GM12892 (cell line): ENCODE data around the gene IGFL2. TPM values are rescaled to one million over a fixed set of nuclear protein-coding genes. Genes with fewer than 3 reads are reported as not detected.
"Not testable (repeated sequence)": the region's sequence is repeated elsewhere in the genome, so short reads cannot be mapped to it uniquely, and the experiment has no call there.

Experiments
- DNase-seq: peaks from one replicate; pipeline ENCODE4 v3.0.0; 2011; ENCODE audit not compliant: insufficient read length
- FAIRE-seq: peaks from 2 replicates; lab custom pipeline; 2011; peaks lifted over from hg19 to GRCh38; lab: Jason Lieb, UNC
- POLR2A ChIP-seq: IDR thresholded peaks from 2 replicates; pipeline ENCODE4 v1.6.1; 2011; ENCODE audit warnings: low read depth, low read length, control low read depth
- POLR2AphosphoS5 ChIP-seq: IDR thresholded peaks from 2 replicates; pipeline ENCODE4 v1.6.1; 2011; ENCODE audit warnings: low read depth, low read length, control low read depth
- TAF1 ChIP-seq: IDR thresholded peaks from 2 replicates; pipeline ENCODE4 v1.6.1; 2011; ENCODE audit warnings: low read depth, mild to moderate bottlenecking, control low read depth, low read length, borderline replicate concordance
- polyA plus RNA-seq: library from polyadenylated mRNA; unstranded; fragments of >200 nt; gene quantifications from one replicate; pipeline ENCODE4 v1.2.1, GENCODE V29; 2012; ENCODE audit warnings: missing spikeins, inconsistent platforms; ENCODE audit not compliant: missing spikeins

Gene IGFL2
- not detected for polyA plus RNA-seq

DNA sequence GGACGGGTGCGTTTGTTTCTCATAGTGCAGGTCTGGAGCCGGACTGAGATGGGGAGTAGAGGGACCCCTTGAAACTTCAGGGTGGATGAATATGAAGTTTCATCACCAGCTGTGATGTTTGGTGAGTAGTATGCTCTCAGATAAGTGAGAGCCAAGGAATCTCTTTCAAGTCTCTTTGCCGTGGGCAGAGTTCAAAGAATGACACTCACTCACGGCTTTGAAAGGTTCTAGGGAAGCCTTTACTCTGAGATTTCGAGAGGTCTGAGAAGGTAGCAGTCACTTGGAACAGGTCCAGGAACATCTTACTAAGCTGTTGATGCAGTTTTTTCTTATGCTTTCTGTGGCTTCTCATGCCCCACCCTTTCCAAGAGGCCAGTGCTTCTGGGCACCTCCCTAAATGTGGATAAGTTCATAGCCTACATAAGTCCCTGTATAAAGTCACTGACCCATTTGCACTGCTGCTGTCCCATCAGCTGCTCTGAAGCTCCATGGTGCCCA lies at the start of gene IGFL2:
Gene IGFL2 (plus strand): TSS at position 448 of the 498 bp plus-strand sequence. CDS start 41 bp downstream, at position 489.
- no peak for TF ChIP-seq POLR2A
- FAIRE-seq (no peak), DNase-seq (no peak)

DNA sequence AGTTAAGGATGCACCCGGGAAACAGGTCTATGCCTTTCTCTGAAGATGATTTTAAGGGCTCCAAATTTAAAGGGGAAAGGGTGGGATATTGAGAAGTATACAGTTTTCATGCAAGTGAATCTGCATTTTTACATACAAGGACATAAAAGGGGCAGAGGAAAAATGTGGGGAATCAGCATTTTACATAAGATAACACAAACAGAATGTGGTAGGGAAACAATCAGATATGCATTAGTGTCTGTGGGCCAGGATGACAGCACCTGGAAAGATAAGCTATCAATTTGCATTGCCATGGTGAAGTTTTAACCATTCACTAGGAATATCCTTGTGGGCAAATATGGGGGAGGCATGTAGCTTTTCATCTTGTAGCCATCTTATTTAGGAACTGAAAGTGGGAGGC lies 47.7 kb upstream of the IGFL2 start:
- no peak for TF ChIP-seq POLR2A
- no peak for TF ChIP-seq POLR2AphosphoS5
- TF ChIP-seq TAF1: no peak
- no peak for DNase-seq
- FAIRE-seq: no peak

DNA sequence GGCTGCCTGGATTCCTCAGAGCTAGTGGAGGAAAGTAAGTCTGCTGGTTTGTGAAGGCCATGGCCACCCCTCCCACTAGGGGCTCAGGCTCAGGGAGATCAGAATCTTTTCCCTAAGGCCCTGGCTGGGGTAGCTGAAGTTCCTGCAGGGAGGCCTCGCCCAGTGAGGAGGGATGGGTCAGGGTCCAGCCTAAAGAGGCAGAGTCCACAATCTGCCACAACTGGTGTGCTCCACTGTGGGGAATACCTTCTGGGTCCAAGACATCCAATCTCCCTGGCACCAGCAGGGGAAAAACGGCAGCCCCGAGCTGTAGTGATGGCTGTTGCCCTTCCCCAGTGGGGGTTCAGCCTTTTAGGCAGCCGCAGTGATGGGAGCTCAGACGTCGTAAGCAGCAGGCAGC lies 46.7 kb upstream of the IGFL2 start:
- DNase-seq: no peak
- FAIRE-seq: no peak
- TF ChIP-seq POLR2A (no peak), POLR2AphosphoS5 (no peak), TAF1 (no peak)

DNA sequence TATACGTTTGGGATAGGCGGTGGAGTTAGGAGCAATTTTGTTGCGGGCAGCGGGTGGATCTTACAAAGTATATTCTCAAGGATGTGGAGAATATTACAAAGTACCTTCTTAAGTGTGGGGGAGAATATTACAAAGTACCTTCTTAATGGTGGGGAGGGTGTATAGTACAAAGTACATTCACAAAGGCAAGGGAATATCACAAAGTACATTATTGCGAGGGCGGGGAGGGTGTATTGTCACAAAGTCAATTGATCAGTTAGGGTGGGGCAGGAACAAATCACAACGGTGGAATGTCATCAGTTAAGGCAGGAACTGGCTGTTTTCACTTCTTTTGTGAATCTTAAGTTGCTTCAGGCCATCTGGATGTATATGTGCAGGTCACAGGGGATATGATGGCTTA lies 45.7 kb upstream of the IGFL2 start:
- not testable (repeated sequence) for DNase-seq, FAIRE-seq

DNA sequence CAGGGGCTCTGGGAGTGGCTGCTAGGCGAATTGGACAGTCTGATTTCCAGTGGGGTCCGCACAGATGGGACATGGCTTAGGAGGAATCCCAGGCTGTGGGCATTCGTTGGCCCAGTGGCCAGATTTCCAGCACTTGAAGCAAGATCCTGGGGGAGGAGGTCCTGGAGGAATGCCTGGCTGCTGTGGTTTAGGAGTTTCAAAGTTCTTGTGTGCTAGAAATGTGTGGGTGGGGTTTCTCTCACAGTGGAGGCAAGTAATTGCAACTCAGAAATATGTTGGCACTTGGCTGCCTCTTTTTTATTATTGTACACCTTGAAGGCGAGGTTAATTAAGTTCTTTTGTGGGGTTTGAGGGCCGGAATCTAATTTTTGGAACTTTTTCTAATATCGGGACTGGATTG lies 40.7 kb upstream of the IGFL2 start:
- TF ChIP-seq POLR2A (no peak), POLR2AphosphoS5 (no peak), TAF1 (no peak)
- DNase-seq (no peak), FAIRE-seq (no peak)

DNA sequence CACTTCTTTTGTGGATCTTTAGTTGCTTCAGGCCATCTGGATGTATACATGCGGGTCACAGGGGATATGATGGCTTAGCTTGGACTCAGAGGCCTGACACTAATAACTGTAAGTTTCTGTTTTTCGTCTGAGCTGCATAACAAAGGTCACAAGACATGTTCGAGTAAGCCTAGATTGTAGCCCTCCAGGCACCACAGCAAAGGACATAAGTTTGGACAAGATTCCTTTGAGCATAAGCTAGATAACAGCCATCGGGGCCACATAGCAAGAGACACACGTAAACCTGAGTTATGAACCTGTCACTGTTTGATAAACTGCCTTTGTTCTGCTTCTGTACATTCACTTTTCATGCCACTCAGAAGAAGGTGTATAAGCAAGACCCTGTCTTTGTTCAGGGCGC lies 38.2 kb upstream of the IGFL2 start:
- TF ChIP-seq POLR2A (no peak), POLR2AphosphoS5 (no peak), TAF1 (no peak)
- no peak for DNase-seq
- no peak for FAIRE-seq

DNA sequence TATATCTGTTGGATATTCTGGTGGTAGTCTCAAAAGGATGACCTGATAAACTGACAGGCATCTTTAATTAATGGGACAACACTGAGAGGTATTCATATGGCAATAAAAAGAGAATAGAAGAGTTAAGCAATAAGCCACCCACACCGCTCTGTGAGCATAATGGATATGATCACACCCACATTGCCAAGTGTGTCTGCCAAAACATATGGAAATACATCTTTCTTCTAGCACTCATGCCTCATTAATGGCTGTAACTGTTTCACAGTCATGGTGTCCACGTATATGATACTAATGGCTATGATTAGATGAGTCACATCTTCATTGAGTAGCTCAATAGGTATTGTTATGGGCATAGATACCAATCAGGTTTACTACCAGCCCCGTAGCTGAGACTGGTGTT lies 36.7 kb upstream of the IGFL2 start:
- no peak for DNase-seq
- no peak for FAIRE-seq
- no peak for TF ChIP-seq POLR2A
- TF ChIP-seq TAF1: no peak
- no peak for TF ChIP-seq POLR2AphosphoS5

DNA sequence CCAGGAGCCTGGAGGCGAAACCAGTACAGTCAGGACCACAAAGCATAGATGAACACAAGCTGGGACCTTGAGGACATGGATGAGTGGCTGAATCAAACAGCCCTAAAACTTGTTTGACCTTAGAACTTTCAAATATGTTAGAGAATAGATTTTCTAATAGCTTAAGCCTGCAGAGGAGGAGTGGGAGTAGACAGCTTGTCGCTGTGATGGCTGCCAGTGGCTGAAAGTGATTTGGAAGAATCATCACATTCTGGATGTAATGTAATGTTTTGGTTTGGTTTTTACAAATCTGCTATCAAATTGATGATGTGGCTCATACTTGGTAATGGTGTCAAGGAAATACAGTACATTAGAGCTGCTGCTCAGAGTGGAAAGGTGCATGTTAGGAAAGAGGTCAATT lies 35.5 kb upstream of the IGFL2 start:
- DNase-seq (no peak), FAIRE-seq (no peak)
- TF ChIP-seq TAF1: no peak

DNA sequence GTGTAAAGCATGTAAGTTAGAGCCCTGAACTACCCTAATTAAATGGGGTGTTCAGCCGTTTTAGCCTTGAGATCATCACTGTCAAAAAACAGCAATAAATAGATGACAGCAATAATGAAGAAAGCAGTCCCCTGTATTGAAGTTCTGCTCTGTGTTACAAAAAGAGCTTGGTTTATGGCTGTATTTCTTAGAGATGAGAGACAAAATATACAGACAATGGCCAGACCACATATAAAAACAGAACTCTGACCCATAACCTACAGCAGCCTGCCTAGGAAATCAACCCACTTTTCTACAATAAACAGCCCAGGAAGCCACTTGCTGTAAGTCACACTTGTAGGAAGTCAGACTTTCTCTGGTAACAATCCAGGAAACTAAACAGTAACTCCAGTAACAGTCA lies 34.3 kb upstream of the IGFL2 start:
- DNase-seq: no peak
- FAIRE-seq: no peak
- TF ChIP-seq POLR2AphosphoS5 (no peak), TAF1 (no peak), POLR2A (no peak)

DNA sequence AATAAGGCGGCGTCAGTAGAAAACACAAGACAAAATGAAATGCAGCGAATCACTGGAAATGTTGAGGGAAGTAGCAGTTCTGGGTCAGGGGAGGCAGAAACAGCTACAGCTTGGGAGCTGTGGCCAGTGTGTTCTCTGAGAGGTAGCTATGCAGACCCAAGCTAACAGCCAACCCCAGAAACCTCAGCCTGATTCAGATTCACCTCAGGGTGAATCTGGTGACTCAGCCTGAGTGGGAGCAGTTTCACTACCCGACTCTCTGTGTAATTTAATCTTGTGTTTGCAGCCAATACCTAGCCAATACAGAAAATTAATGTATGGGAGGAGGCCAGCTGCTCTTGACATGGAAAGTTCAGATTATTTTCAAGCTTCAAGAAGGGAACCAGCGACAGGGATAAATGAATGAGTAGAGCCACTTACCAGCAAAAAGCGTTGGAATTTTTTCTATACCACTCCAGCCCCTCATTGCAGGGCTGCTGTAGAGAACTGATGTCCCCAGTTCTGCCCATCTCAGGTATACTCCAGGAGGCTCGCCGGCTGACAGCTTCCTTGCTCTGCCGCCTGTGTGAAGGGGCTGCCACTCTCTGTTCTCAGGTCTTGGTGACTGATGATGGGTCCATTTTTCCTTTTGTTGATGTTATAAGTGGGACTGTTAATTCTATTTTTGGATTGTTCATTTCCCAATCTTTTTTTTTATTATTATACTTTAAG lies 32.5 kb upstream of the IGFL2 start:
- TF ChIP-seq POLR2A (no peak), TAF1 (no peak), POLR2AphosphoS5 (no peak)
- FAIRE-seq (peak; percentile 71), DNase-seq (peak; percentile 23)

DNA sequence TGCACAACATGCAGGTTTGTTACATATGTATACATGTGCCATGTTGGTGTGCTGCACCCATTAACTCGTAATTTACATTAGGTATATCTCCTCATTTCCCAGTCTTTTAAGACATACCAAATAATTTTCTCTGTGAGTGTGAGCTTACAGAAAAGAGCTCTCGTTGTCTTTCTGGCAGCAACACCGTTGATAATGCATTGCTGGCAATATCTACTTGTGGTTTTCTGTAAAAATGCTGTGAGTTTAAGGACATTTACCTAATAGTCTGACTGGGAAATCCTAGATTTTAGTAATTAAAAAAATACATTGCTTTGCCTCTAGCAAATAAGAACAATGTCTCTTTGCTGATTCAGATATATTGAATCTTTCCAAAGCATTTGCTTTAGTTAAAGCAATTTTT lies 31.9 kb upstream of the IGFL2 start:
- no peak for DNase-seq
- no peak for FAIRE-seq
- TF ChIP-seq POLR2AphosphoS5 (no peak), POLR2A (no peak), TAF1 (no peak)

DNA sequence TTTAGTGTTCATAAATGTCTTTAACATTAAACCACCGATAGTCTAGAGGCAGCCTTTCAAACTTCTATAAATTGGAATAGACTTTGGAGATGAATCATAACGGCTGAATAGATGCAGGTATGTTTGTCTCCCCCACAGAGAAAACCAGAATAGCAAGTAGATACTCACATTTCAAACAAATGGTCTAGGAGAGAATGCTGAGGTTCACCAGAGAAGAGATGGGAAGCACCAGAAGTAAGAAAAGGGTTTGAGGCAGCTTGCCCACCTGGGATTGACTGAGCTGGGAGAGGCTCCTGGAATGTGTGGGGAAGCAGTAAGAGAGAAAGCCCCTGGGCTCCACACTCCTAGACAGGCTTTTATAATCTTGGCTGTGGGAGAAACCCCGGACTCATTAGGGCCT lies 29.9 kb upstream of the IGFL2 start:
- FAIRE-seq (no peak), DNase-seq (no peak)
- TF ChIP-seq POLR2A (no peak), TAF1 (no peak), POLR2AphosphoS5 (no peak)
